Inferior parietal cortex (tissue), 1 donor: ENCODE data around the gene RECK.
"Not testable (repeated sequence)": the region's sequence is repeated elsewhere in the genome, so short reads cannot be mapped to it uniquely, and the experiment has no call there.

Experiments used
- DNase-seq: peaks from one replicate; pipeline ENCODE4 v3.0.0-alpha.2; 2016; ENCODE audit errors: extremely low spot score

Gene RECK

DNA sequence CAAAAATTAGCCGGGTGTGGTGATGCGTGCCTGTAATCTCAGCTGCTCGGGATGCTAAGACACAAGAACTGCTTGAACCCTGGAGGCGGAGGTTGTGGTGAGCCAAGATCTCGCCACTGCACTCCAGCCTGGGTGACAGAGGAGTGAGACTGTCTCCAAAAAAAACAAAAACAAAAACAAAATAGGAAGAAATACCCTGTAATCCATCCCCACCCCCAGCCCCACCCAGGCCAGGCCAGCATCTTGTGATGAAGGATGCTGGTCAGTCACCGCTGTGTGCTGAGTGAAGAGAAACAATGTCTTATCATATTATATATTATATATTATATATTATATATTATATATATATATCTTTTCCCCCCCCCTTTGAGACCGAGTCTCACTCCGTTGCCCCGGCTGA, 117.0 kb downstream of the RECK start:
- DNase-seq = no peak

- peak; percentile 67 for DNase-seq
These were observed 117.7 kb downstream of the RECK start for GRCh38 chr9:36154331-36154952.

GRCh38 chr9:36156116-36156515, 119.4 kb downstream of the RECK start:
- no peak for DNase-seq

- no peak for DNase-seq
These were observed 121.4 kb downstream of the RECK start for GRCh38 chr9:36158122-36158521.

GRCh38 chr9:36158917-36159316, 122.2 kb downstream of the RECK start:
- no peak for DNase-seq

- not testable (repeated sequence) for DNase-seq
These were observed 122.8 kb downstream of the RECK start for GRCh38 chr9:36159509-36159908.

DNA sequence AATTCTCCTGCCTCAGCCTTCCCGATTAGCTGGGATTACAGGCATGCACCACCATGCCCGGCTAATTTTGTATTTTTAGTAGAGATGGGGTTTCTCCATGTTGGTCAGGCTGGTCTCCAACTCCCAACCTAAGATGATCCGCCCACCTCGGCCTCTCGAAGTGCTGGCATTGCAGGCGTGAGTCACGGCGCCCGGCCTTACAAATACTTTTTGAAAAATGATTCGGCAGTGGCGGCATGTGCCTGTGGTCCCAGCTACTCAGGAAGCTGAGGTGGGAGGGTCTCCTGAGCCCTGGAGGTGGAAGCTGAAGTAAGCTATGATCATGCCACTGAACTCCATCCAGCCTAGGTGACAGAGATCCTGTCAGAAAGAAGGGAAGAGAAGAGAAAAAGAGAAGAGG, 123.4 kb downstream of the RECK start:
- DNase-seq = not testable (repeated sequence)

- DNase-seq = no peak
These were observed 124.5 kb downstream of the RECK start for GRCh38 chr9:36161187-36161586.

DNA sequence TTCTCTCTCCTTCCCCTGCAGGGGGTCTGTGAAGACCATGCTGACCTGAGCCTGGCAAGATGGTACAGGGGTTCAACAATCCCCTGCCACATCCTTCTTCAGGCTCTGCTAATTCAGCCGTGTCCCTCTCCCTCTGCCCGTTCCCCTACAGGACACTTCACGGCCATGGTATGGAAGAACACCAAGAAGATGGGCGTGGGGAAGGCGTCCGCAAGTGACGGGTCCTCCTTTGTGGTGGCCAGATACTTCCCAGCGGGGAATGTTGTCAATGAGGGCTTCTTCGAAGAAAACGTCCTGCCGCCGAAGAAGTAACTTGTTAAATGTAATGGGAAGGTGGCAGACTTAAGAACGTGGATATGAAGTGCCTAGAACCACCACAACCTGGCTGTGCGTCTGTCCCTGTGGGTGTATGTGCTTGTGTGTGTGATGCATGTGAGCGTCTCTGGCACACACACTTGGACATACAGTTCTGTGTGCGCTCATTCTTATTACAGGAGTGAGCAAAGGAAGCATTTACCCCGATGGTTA, 125.6 kb downstream of the RECK start:
- no peak for DNase-seq

GRCh38 chr9:36163049-36163785, 126.5 kb downstream of the RECK start:
- no peak for DNase-seq

DNA sequence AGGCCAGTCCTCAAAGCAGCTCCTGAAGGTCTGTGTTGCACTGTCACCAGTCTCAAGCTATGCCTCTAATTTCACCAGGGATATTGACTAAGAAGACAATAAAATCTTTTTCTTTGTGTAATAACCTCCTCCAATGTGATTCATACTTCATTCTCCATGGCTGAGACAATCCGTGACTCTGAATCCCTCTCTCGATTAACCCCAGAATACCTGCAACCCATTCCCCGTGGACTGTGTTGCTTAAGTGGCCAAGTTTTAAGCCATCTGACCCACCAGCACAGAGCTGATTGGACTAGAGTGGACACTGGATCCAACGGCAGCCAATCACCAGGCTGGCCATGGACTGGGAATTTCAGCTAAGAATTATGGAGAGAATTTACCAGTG, 127.1 kb downstream of the RECK start:
- no peak for DNase-seq

DNA sequence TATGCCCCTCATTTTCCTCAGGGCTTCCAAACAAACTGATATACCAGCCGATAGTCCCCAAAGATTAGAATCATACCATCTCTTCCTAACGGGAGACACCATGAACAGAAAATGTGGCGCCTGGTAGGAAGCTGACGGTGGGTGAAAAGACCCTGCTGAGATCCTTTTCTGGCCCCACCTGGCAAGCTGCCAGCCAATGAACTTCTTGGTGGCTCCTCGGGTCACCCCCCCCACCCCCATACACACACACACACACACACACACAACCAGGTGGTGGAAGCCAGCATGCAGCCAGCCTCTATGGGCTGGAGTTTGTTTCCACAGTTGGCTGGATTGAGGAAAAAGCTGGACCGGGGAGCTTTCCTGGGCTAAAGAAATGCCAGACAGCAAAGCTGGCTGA, 127.7 kb downstream of the RECK start:
- DNase-seq = no peak

- DNase-seq = no peak
These were observed 128.3 kb downstream of the RECK start for GRCh38 chr9:36164989-36165388.

DNA sequence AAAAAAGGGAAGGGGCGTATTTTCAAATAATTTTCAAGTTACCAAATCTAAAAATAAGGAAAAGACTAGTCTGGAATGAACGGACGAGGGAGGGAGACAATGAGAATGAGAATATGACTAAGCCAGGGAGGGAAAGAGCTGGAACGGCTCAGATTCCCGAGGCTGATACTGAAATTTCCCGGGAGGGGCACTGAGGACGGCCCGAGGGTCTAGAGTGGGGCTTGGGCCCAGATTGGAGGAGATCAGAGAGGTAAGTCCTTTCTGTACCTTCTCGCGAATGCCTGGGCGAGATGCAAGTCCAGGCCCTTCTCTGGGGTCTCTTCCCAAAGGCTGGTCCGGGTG, 129.1 kb downstream of the RECK start:
- no peak for DNase-seq

DNA sequence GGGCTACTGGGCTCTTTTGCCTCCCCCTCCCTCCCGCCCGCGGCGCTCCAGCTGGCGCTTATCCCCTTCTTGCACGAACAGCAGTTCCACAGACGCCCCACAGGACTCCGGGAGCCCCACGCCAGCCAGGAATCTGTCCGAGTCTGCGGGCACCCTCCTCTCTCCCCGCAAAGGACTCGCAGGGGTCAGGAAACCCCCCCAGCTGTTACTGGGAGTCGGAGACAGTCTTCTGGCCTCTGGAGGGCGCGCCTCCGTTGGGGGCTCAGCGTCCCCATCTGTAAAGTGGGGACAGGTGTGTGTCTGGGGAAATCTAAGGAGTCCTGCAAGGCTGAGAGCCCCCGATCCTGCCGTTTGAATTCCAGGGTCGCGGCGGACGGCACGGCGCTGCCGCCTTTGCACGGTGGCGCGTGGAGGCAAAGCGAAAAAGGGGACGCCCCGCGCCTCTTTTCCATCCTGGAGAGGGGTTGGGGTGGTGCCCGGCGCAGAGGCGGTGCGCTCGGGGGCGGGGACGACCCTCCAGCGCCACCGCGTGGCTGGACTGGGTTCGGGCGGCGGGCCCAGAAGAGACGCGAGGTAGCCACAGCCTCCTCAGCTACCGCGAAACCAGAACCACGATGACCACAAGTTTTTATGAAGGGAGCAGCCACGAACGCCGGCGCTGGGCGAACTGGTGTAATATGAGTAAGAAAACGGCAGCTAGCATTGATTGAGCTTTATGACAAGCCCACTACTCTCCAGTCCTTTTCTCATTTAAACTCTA, 129.6 kb downstream of the RECK start:
- peak; percentile 80 for DNase-seq

DNA sequence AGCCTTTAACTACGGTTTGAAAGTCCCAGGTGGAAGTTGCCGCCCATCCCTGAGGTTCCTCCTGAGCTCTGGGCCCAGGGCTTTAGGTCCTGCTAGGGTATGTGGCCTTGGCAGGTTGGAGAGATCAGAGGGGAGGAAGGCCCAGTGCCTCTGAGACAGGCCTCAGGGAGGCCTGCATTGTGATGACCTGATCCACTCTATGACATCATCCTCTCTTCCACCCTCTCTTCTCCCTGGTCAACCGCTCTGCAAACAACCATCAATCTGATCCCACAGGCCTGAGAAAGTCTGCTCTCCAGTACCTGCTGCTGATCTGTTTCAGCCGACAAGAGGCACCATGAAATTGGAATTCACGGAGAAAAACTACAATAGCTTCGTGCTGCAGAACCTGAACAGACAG, 132.5 kb downstream of the RECK start, which contains the start of gene CCIN:
TSS of gene CCIN (plus strand) at position 223 of the 400 bp plus-strand sequence. CDS start at position 338, 115 bp downstream.
- no peak for DNase-seq

- no peak for DNase-seq
These were observed 133.0 kb downstream of the RECK start for GRCh38 chr9:36169708-36170107.

DNA sequence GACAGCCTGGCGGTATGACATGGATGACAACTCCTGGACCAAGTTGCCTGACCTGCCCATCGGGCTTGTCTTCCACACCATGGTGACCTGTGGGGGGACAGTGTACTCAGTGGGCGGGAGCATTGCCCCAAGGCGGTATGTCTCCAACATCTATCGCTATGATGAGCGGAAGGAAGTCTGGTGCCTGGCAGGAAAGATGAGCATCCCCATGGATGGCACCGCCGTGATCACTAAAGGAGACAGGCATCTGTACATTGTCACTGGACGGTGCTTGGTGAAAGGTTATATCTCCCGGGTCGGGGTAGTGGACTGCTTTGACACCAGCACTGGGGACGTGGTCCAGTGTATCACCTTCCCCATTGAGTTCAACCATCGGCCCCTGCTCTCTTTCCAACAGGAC, 133.8 kb downstream of the RECK start:
- no peak for DNase-seq

DNA sequence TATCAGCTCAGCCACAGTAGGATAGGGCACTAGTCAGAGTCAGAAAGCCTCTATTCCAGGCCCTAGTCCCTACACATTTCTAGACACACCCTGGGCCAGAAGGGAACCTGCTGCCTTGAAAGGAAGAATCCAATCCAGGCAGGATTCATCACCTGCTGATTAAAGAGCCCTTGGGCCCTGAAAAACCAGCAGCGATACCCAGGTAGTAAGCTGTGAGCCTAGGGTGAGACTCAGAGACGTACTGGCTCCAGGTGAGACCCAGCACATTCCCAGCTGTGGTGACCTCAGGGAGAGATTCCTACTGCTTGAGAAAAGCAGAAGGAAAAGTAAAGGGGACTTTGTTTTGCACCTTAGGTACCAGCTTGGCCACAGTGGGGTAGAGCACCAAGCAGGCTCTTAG, 137.1 kb downstream of the RECK start:
- no peak for DNase-seq
